ENCODE data around the gene FAM47C. TPM values are rescaled to one million over a fixed set of nuclear protein-coding genes. Genes with fewer than 3 reads are reported as not detected.
A peak's percentile ranks its signal among the peaks of the same experiment; 100 is the strongest.
"Not testable (repeated sequence)": the region's sequence is repeated elsewhere in the genome, so short reads cannot be mapped to it uniquely, and the experiment has no call there.

Gene FAM47C
- total RNA-seq, 2 donors from 2014 or later = not detected

GRCh38 chrX:37047776-37048175, 39.6 kb downstream of the FAM47C start:
- TF ChIP-seq CTCF (IDR thresholded peaks at IDR 0.05) = no peak
- no peak for TF ChIP-seq POLR2A (IDR thresholded peaks at IDR 0.05)
- DNase-seq (no peak), ATAC-seq (no peak)
- Histone ChIP-seq H3K27me3 (no peaks in the 10 kb centered on the region), H3K4me3 (no peak overlapping the region), H3K9me3 (no peaks in the 10 kb centered on the region), H3K36me3 (replicated peaks in 1 of 2; ENCODE audit: insufficient read depth in 1 of 2, low read depth in 2 of 2) (no peaks in the 10 kb centered on the region), H3K4me1 (no peaks in the 10 kb centered on the region), H3K27ac (no peak overlapping the region)
- 53 to 61% methylated on average over 3 to 4 of the region's 4 CpGs for WGBS, 2 donors
- intact Hi-C loops (cut with DNase I) = no loop called here

GRCh38 chrX:37057572-37057971, 49.4 kb downstream of the FAM47C start:
- H3K36me3 ChIP-seq (replicated peaks in 1 of 2; ENCODE audit: insufficient read depth in 1 of 2, low read depth in 2 of 2); DNase-seq; H3K9me3 ChIP-seq; H3K27ac ChIP-seq; H3K4me1 ChIP-seq; H3K4me3 ChIP-seq; H3K27me3 ChIP-seq; ATAC-seq; intact Hi-C loops (cut with DNase I): not testable (repeated sequence)

GRCh38 chrX:37060999-37061398, 52.8 kb downstream of the FAM47C start:
- Histone ChIP-seq H3K4me3 (no peak overlapping the region), H3K27me3 (no peaks in the 10 kb centered on the region), H3K9me3 (no peaks in the 10 kb centered on the region), H3K27ac (no peak overlapping the region), H3K4me1 (no peaks in the 10 kb centered on the region), H3K36me3 (replicated peaks in 1 of 2; ENCODE audit: insufficient read depth in 1 of 2, low read depth in 2 of 2) (no peaks in the 10 kb centered on the region)
- 0 to 2% methylated on average over 3 of the region's 3 CpGs for WGBS, 2 donors
- peak in 6 of 7 experiments; percentile 31 to 64 (median 48) for TF ChIP-seq CTCF (IDR thresholded peaks at IDR 0.05)
- TF ChIP-seq POLR2A (IDR thresholded peaks at IDR 0.05) = no peak
- DNase-seq (peak in 1 of 4 donors; percentile 7), ATAC-seq (no peak)
- intact Hi-C loops (cut with DNase I) = no loop called here

All from body of pancreas (tissue), 4 donors.